SU-DHL-6 (cell line): Measurements from ENCODE around the gene SURF4.

Source experiments
- CTCF ChIP-seq: fragments of 200-600 bp; sonication (generic); IDR thresholded peaks from one replicate; pipeline ENCODE4 v1.5.1; 2017; ENCODE audit warnings: antibody characterized with exemption, mild to moderate bottlenecking, low read length, moderate library complexity; ENCODE audit not compliant: insufficient read depth, poor library complexity, severe bottlenecking
- EZH2phosphoT487 ChIP-seq: fragments of 200-600 bp; sonication (generic), shearing (Covaris generic); conservative IDR thresholded peaks from 2 replicates; pipeline ENCODE4 v1.6.1; 2018; ENCODE audit warnings: mild to moderate bottlenecking, antibody characterized with exemption, low read length, moderate library complexity, mixed read lengths

GRCh38 chr9:133355881-133356357, 19.9 kb downstream of the SURF4 start:
- TF ChIP-seq CTCF: no peak
- TF ChIP-seq EZH2phosphoT487: no peak
